ENCODE results near the gene PDZD4. TPM values are rescaled to one million over a fixed set of nuclear protein-coding genes. Genes with fewer than 3 reads are reported as not detected.

The PDZD4 gene
- total RNA-seq, 1 experiment from 2014 or later, result 4.0 TPM

GRCh38 chrX:153867139-153867538, 36.8 kb upstream of the PDZD4 start:
- DNase-seq (ENCODE audit: low spot score), result no peak

- no peak for DNase-seq (ENCODE audit: low spot score)
These were observed 36.1 kb upstream of the PDZD4 start for GRCh38 chrX:153866302-153867019.

- no peak for DNase-seq (ENCODE audit: low spot score)
These were observed 35.3 kb upstream of the PDZD4 start for GRCh38 chrX:153865685-153866084.

- no peak for DNase-seq (ENCODE audit: low spot score)
These were observed 34.9 kb upstream of the PDZD4 start for GRCh38 chrX:153865321-153865580.

GRCh38 chrX:153864561-153865320, 34.4 kb upstream of the PDZD4 start:
- no peak for DNase-seq (ENCODE audit: low spot score)

- no peak for DNase-seq (ENCODE audit: low spot score)
These were observed 33.8 kb upstream of the PDZD4 start for GRCh38 chrX:153864101-153864500.

GRCh38 chrX:153863251-153863991, 33.1 kb upstream of the PDZD4 start:
- DNase-seq (ENCODE audit: low spot score), result no peak

GRCh38 chrX:153862369-153863250, 32.3 kb upstream of the PDZD4 start:
- no peak for DNase-seq (ENCODE audit: low spot score)

GRCh38 chrX:153861733-153862310, 31.5 kb upstream of the PDZD4 start:
- DNase-seq (ENCODE audit: low spot score), result no peak

GRCh38 chrX:153861151-153861550, 30.8 kb upstream of the PDZD4 start:
- no peak for DNase-seq (ENCODE audit: low spot score)

GRCh38 chrX:153857348-153857903, 27.1 kb upstream of the PDZD4 start:
- no peak for DNase-seq (ENCODE audit: low spot score)

- no peak for DNase-seq (ENCODE audit: low spot score)
These were observed 24.4 kb upstream of the PDZD4 start for GRCh38 chrX:153854702-153855101.

- DNase-seq (ENCODE audit: low spot score), result no peak
These were observed 23.5 kb upstream of the PDZD4 start for GRCh38 chrX:153853902-153854267.

- no peak for DNase-seq (ENCODE audit: low spot score)
These were observed 23.0 kb upstream of the PDZD4 start for GRCh38 chrX:153853180-153853901.

GRCh38 chrX:153851981-153852380, 21.6 kb upstream of the PDZD4 start:
- no peak for DNase-seq (ENCODE audit: low spot score)

GRCh38 chrX:153848325-153848724, 18.0 kb upstream of the PDZD4 start:
- no peak for DNase-seq (ENCODE audit: low spot score)

- no peak for DNase-seq (ENCODE audit: low spot score)
These were observed 15.5 kb upstream of the PDZD4 start for GRCh38 chrX:153845842-153846241.

- DNase-seq (ENCODE audit: low spot score), result no peak
These were observed 14.9 kb upstream of the PDZD4 start for GRCh38 chrX:153845195-153845594.

- DNase-seq (ENCODE audit: low spot score), result no peak
These were observed 14.3 kb upstream of the PDZD4 start for GRCh38 chrX:153844509-153845082.

GRCh38 chrX:153836921-153837320, 6.6 kb upstream of the PDZD4 start:
- DNase-seq (ENCODE audit: low spot score), result no peak
